Mammary microvascular endothelial cell (primary cell): ENCODE measurements around the gene NPAT. TPM values are rescaled to one million over a fixed set of nuclear protein-coding genes. Genes with fewer than 3 reads are reported as not detected.

Experiments used
- total RNA-seq: library from RNA; depleted of rRNA; stranded (reverse); fragments of >200 nt; gene quantifications from 2 replicates; pipeline ENCODE4 v1.2.3, GENCODE V29; 2015

The NPAT gene
- 9.5 and 10.4 TPM in 2 replicates for total RNA-seq

GRCh38 chr11:108222574-108223347 lies at the start of gene NPAT, which contains the start of gene ATM:
Gene NPAT (minus strand): TSS chr11:108222638. CDS start chr11:108222536, 102 bp downstream.
Gene ATM (plus strand): TSS chr11:108223067. CDS start chr11:108227625, 4,558 bp downstream.

GRCh38 chr11:108121274-108122155 lies 100.9 kb downstream of the NPAT start, which contains the start of gene ACAT1:
Gene ACAT1 (plus strand): TSS chr11:108121567. CDS start chr11:108121607, 40 bp downstream.

Other genes with a start within 250 kb of the NPAT start
- 18.5 and 22.2 TPM in 2 replicates for gene CUL5, start 213.7 kb downstream of the NPAT start, total RNA-seq
- gene ACAT1, start 101.1 kb downstream of the NPAT start, total RNA-seq: 193 and 238 TPM in 2 replicates
- 22.3 and 23.7 TPM in 2 replicates for gene ATM, start 429 bp upstream of the NPAT start, total RNA-seq
- 0.67 TPM in 1 of 2 replicates, not detected in the other for gene C11orf65, start 244.9 kb upstream of the NPAT start, total RNA-seq